AG09309 (cell line): Measurements from ENCODE around the gene C2CD5.

Experiments used
- DNase-seq: peaks from one replicate; pipeline ENCODE4 v3.0.0-alpha.2; 2010; ENCODE audit warnings: low read depth
- H3K4me3 ChIP-seq: 2 replicates; pipeline ENCODE4 v1.5.1; 2011; ENCODE audit warnings: mild to moderate bottlenecking, low read depth, low read length, moderate library complexity; ENCODE audit not compliant: control insufficient read depth
- TF ChIP-seq, protein P1 (sequence below): IDR thresholded peaks from 2 replicates; pipeline ENCODE4 v1.5.1; 2011; ENCODE audit warnings: mild to moderate bottlenecking, low read depth, low read length, inconsistent platforms; ENCODE audit not compliant: insufficient read depth, control insufficient read depth; ENCODE audit errors: missing control alignments

C2CD5 gene

GRCh38 chr12:22473212-22473611 lies 71.1 kb downstream of the C2CD5 start:
- H3K4me3 ChIP-seq, result no peak overlapping the region
- no peak for DNase-seq
- TF ChIP-seq, protein P1, sequence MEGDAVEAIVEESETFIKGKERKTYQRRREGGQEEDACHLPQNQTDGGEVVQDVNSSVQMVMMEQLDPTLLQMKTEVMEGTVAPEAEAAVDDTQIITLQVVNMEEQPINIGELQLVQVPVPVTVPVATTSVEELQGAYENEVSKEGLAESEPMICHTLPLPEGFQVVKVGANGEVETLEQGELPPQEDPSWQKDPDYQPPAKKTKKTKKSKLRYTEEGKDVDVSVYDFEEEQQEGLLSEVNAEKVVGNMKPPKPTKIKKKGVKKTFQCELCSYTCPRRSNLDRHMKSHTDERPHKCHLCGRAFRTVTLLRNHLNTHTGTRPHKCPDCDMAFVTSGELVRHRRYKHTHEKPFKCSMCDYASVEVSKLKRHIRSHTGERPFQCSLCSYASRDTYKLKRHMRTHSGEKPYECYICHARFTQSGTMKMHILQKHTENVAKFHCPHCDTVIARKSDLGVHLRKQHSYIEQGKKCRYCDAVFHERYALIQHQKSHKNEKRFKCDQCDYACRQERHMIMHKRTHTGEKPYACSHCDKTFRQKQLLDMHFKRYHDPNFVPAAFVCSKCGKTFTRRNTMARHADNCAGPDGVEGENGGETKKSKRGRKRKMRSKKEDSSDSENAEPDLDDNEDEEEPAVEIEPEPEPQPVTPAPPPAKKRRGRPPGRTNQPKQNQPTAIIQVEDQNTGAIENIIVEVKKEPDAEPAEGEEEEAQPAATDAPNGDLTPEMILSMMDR, result no peak

GRCh38 chr12:22467190-22467589 lies 77.2 kb downstream of the C2CD5 start:
- no peak overlapping the region for H3K4me3 ChIP-seq
- peak; percentile 55 for DNase-seq
- TF ChIP-seq, protein P1, result no peak

DNA sequence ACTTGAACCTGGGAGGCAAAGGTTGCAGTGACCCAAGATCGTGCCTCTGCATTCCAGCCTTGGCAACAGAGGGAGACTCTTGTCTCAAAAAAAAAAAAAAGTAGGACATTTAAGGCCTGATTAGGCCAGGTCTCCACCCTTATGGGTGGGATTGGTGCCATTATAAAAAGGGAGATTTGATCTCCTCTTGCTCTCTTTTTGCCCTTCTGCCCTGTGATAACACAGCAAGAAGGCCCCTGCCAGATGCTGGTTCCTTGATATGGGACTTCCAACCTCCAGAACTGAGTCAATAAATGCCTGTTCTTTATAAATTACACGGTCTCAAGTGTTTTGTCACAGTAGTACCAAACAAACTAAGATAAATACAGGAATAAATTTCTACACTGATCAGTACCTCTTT lies 81.0 kb downstream of the C2CD5 start:
- H3K4me3 ChIP-seq, result no peak overlapping the region
- TF ChIP-seq, protein P1, result no peak

GRCh38 chr12:22461786-22462185 lies 82.6 kb downstream of the C2CD5 start:
- TF ChIP-seq, protein P1, result no peak
- no peak for DNase-seq
- no peak overlapping the region for H3K4me3 ChIP-seq

More for the DNA sequence above, 81.0 kb downstream of the C2CD5 start:
- DNase-seq, result no peak

DNA sequence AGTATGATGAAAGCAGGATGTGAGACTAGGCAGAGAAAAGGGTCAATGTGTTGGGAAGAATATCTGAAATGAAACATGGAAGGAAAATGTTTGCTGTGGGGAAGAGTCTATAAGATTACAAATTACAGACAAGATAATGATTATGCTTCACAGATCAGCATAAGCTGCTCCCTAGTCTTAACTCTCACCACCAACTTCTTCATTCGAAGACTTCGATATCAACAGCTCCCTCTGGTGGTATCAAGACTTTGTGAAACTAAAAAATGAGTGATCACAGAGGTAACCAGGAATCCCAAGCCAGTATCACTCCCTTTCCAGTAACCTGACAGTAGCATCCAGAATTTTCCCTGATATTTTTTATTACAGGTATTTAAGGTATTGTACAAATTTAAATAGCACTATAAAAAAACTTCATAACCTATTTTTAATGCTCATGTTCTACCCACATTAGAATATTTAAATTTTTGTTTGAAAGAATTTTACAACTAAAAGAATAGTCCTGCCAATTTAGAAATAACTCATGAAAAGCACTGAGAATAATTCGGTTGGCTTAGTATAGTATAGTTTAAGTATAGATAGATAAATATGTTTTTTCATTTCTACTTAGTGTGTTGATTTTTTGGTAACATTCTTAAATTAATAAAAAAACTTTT lies 84.4 kb downstream of the C2CD5 start:
- peak; percentile 3 for DNase-seq
- no peak overlapping the region for H3K4me3 ChIP-seq
- TF ChIP-seq, protein P1, result peak; percentile 64

DNA sequence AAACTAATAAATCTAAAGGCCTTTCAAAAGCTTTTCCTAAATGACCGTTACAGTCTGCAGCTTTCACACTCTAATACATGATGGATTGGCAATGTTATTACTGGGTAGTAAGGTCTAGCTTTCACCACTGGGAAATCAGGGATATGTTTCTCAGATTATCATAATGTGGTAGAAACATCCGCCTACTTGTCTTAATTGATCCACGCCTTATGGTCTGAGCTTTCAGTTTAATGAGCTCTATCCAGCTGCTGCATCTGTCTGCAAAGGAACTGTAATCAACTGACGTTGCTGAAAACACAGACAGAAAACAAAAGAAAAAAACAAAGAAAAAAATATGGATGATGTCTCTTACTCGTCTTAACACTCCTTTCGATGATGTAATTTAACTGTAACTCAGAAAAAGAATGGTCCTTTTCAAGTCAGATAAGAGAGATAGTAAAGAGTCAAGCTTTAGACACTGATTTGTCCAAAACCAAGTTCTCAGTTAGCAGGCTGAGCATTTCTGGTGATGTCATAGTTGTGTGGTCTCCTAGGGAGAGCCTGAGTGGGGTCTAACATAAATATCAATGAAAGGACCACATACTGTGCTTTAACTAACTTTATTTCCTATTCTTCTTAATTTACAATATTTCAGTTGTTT lies 85.9 kb downstream of the C2CD5 start:
- no peak overlapping the region for H3K4me3 ChIP-seq
- DNase-seq, result no peak
- TF ChIP-seq, protein P1, result no peak
